ENCODE data around the gene PPIG. TPM values are rescaled to one million over a fixed set of nuclear protein-coding genes. Genes with fewer than 3 reads are reported as not detected.
"Not testable (repeated sequence)": the region's sequence is repeated elsewhere in the genome, so short reads cannot be mapped to it uniquely, and the experiment has no call there.

The PPIG gene
- total RNA-seq, 1 donor from 2014 or later, result 69.8 TPM

DNA sequence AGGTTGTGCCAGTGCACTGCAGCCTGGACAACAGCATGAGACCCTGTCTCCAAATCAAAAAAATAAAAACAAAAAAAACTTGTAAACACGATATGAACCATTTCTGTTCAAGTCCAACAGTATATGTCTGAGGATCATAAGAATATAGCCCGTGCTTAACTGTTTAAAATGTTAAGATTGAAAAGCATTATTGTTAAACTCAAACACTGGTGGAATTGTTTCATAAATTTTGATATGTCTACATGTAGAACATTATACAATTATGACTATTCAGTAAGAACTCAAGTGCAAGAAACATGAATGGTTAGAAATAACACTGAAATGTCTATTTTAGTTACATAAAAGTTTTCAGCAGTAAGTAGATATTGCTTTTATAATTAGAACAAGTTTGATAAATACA, 29.7 kb downstream of the PPIG start:
- H3K27me3 Mint-ChIP-seq, result no peaks in the 10 kb centered on the region
- H3K4me1 Mint-ChIP-seq, result peaks cover 4% of the 10 kb centered on the region
- ATAC-seq (ENCODE audit: low read depth) (no peak), DNase-seq (no peak)
- ChIA-PET POLR2A (no interaction called here), CTCF (no interaction called here)
- no peak overlapping the region for H3K4me3 Mint-ChIP-seq
- TF ChIP-seq, protein P1, sequence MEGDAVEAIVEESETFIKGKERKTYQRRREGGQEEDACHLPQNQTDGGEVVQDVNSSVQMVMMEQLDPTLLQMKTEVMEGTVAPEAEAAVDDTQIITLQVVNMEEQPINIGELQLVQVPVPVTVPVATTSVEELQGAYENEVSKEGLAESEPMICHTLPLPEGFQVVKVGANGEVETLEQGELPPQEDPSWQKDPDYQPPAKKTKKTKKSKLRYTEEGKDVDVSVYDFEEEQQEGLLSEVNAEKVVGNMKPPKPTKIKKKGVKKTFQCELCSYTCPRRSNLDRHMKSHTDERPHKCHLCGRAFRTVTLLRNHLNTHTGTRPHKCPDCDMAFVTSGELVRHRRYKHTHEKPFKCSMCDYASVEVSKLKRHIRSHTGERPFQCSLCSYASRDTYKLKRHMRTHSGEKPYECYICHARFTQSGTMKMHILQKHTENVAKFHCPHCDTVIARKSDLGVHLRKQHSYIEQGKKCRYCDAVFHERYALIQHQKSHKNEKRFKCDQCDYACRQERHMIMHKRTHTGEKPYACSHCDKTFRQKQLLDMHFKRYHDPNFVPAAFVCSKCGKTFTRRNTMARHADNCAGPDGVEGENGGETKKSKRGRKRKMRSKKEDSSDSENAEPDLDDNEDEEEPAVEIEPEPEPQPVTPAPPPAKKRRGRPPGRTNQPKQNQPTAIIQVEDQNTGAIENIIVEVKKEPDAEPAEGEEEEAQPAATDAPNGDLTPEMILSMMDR (IDR thresholded peaks at IDR 0.05), result no peak
- no peak overlapping the region for H3K27ac Mint-ChIP-seq
- intact Hi-C loops (cut with micrococcal nuclease), result no loop called here
- peaks cover 4% of the 10 kb centered on the region for H3K9me3 Mint-ChIP-seq
- peaks cover 89% of the 10 kb centered on the region for H3K36me3 Mint-ChIP-seq (ENCODE audit: low read depth)

DNA sequence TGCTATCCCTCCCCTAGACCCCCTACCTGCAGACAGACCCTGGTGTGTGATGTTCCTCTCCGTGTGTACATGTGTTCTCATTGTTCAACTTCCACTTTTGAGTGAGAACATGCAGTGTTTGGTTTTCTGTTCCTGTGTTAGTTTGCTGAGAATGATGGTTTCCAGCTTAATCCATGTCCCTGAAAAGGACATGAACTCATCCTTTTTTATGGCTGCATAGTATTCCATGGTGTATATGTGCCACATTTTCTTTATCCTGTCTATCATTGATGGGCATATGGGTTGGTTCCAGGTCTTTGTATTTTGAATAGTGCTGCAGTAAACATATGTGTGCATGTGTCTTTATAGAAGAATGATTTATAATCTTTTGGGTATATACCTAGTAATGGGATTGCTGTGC, 31.8 kb downstream of the PPIG start:
- H3K27ac Mint-ChIP-seq; CTCF ChIA-PET; ATAC-seq (ENCODE audit: low read depth); H3K9me3 Mint-ChIP-seq; H3K4me1 Mint-ChIP-seq; DNase-seq; H3K27me3 Mint-ChIP-seq; intact Hi-C loops (cut with micrococcal nuclease); H3K4me3 Mint-ChIP-seq; POLR2A ChIA-PET: not testable (repeated sequence)
- peaks cover 87% of the 10 kb centered on the region for H3K36me3 Mint-ChIP-seq (ENCODE audit: low read depth)

DNA sequence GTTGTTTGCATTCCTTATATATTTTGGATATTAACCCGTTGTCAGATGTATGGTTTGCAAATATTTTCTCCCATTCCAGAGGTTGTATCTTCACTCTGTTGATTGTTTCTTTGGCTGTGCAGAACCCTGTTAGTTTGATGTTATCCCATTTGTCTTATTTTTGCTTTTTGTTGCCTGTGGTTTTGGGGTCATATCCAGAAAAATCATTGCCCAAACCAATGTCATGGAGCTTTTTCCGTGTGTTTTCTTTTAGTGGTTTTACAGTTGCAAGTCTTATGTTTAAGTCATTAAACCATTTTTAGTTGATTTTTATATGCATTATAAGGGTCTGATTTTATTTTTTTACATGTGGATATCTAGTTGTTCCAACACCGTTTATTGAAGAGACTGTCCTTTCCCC, 35.8 kb downstream of the PPIG start:
- intact Hi-C loops (cut with micrococcal nuclease), result no loop called here
- TF ChIP-seq, protein P1 (IDR thresholded peaks at IDR 0.05), result no peak
- H3K27ac Mint-ChIP-seq, result no peak overlapping the region
- ChIA-PET POLR2A (no interaction called here), CTCF (no interaction called here)
- peaks cover 4% of the 10 kb centered on the region for H3K9me3 Mint-ChIP-seq
- no peak overlapping the region for H3K4me3 Mint-ChIP-seq
- no peaks in the 10 kb centered on the region for H3K27me3 Mint-ChIP-seq
- peaks cover 8% of the 10 kb centered on the region for H3K4me1 Mint-ChIP-seq
- ATAC-seq (ENCODE audit: low read depth) (no peak), DNase-seq (no peak)
- peaks cover 86% of the 10 kb centered on the region for H3K36me3 Mint-ChIP-seq (ENCODE audit: low read depth)

DNA sequence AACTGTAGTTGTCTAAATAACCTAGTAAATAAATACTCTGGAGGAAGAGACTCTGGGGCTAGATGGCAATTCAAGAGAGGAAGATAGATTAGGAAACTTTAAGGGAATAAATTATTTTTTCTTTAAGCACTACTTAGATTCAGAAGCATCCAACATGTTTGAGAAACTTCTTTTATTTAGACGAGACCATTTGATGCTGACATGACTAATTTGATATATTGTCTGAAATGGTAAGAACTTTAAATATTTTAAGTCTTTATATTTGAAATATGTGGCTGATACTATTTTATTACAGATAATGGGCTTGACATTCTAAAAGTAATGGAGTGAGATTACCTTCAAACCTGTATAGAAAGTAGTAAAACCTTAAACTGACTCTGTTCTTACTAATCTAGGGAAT, 36.4 kb downstream of the PPIG start:
- intact Hi-C loops (cut with micrococcal nuclease), result no loop called here
- ChIA-PET POLR2A (no interaction called here), CTCF (no interaction called here)
- DNase-seq (no peak), ATAC-seq (ENCODE audit: low read depth) (no peak)
- H3K36me3 Mint-ChIP-seq (ENCODE audit: low read depth), result peaks cover 86% of the 10 kb centered on the region
- no peak overlapping the region for H3K27ac Mint-ChIP-seq
- H3K9me3 Mint-ChIP-seq, result peaks cover 4% of the 10 kb centered on the region
- no peaks in the 10 kb centered on the region for H3K27me3 Mint-ChIP-seq
- H3K4me1 Mint-ChIP-seq, result peaks cover 8% of the 10 kb centered on the region
- TF ChIP-seq, protein P1 (IDR thresholded peaks at IDR 0.05), result no peak
- H3K4me3 Mint-ChIP-seq, result no peak overlapping the region

DNA sequence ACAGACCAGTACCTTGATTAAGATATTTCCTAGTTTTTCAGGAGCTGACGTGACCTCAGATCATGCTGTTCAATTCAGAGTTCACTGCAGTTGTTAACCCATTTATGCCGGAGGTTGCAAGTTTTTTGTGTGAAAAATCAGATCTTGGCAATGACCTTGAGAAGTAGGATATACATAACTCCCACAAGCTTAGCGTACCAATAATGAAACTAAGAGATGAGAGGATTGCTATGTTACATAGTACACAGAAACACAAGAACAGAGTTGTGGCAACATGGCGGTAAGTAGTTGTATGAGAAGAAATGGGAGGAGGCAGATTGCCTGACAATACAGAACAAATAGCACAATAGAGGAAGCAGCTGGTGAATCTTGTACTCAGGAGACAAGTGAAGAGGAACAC, 39.1 kb downstream of the PPIG start:
- TF ChIP-seq, protein P1 (IDR thresholded peaks at IDR 0.05), result no peak
- no peak overlapping the region for H3K27ac Mint-ChIP-seq
- CTCF ChIA-PET, result no interaction called here
- no peaks in the 10 kb centered on the region for H3K27me3 Mint-ChIP-seq
- intact Hi-C loops (cut with micrococcal nuclease), result no loop called here
- peaks cover 80% of the 10 kb centered on the region for H3K36me3 Mint-ChIP-seq (ENCODE audit: low read depth)
- no peaks in the 10 kb centered on the region for H3K9me3 Mint-ChIP-seq
- DNase-seq (no peak), ATAC-seq (ENCODE audit: low read depth) (no peak)
- no peak overlapping the region for H3K4me3 Mint-ChIP-seq
- peaks cover 8% of the 10 kb centered on the region for H3K4me1 Mint-ChIP-seq
- POLR2A ChIA-PET, result no interaction called here

DNA sequence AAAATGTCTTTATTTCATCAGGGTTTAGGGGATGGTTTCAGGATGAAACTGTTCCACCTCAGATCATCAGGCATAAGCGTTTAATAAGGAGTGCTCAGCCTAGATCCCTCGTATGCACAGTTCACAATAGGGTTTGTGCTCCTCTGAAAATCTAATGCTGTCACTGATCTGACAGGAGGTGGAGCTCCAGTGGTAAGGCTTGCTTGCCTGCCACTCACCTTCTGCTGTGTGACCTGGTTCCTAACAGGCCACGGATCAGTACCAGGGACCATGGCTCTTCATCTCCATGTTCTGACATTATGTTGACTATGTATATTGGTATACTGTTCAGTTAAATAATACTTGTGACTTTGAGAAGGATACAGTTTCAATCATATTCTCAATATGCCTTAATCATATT, 41.6 kb downstream of the PPIG start:
- no peak for DNase-seq
- ChIA-PET CTCF (no interaction called here), POLR2A (no interaction called here)
- intact Hi-C loops (cut with micrococcal nuclease), result no loop called here
- Mint-ChIP-seq H3K27ac (no peak overlapping the region), H3K4me1 (no peaks in the 10 kb centered on the region), H3K27me3 (no peaks in the 10 kb centered on the region), H3K36me3 (ENCODE audit: low read depth) (peaks cover 72% of the 10 kb centered on the region), H3K9me3 (no peaks in the 10 kb centered on the region), H3K4me3 (no peak overlapping the region)
- TF ChIP-seq, protein P1 (IDR thresholded peaks at IDR 0.05), result no peak
- ATAC-seq (ENCODE audit: low read depth), result no peak

Measured in activated B cell treated with CpG ODN at 0.5 μM for 24 hours (primary cell).